GM23248 (cell line): ENCODE measurements around the gene SYVN1. TPM values are rescaled to one million over a fixed set of nuclear protein-coding genes. Genes with fewer than 3 reads are reported as not detected.

ENCODE experiments used
- DNase-seq: peaks from one replicate; pipeline ENCODE4 v3.0.0-alpha.2; 2015
- H2AFZ ChIP-seq: fragments of 200-600 bp; sonication (generic); 2 replicates; pipeline ENCODE4 v1.6.1; 2016; ENCODE audit warnings: antibody characterized with exemption
- H3F3A ChIP-seq: fragments of 200-600 bp; sonication (generic); 2 replicates; pipeline ENCODE4 v1.6.1; 2016; ENCODE audit warnings: mild to moderate bottlenecking, antibody characterized with exemption, mixed run types; ENCODE audit not compliant: insufficient read depth
- H3K27ac ChIP-seq: fragments of 200-600 bp; sonication (generic); 2 replicates; pipeline ENCODE4 v1.5.1; 2016; ENCODE audit warnings: mild to moderate bottlenecking
- H3K27me3 ChIP-seq: fragments of 200-600 bp; sonication (generic); replicated peaks from 2 replicates; pipeline ENCODE4 v1.6.1; 2016; ENCODE audit warnings: mild to moderate bottlenecking; ENCODE audit not compliant: insufficient read depth
- H3K36me3 ChIP-seq: fragments of 200-600 bp; sonication (generic); 2 replicates; pipeline ENCODE4 v1.6.1; 2016; ENCODE audit warnings: low read depth, mild to moderate bottlenecking
- H3K4me1 ChIP-seq: fragments of 200-600 bp; sonication (generic); 2 replicates; pipeline ENCODE4 v1.6.1; 2016; ENCODE audit warnings: mild to moderate bottlenecking; ENCODE audit not compliant: insufficient read depth
- H3K4me2 ChIP-seq: fragments of 200-600 bp; sonication (generic); one replicate; pipeline ENCODE4 v1.6.1; 2016; ENCODE audit warnings: mild to moderate bottlenecking; ENCODE audit not compliant: unreplicated experiment
- H3K4me3 ChIP-seq: fragments of 200-600 bp; sonication (generic); 2 replicates; pipeline ENCODE4 v1.5.1; 2016; ENCODE audit warnings: mild to moderate bottlenecking
- H3K79me2 ChIP-seq: fragments of 200-600 bp; sonication (generic); 2 replicates; pipeline ENCODE4 v1.6.1; 2016; ENCODE audit warnings: mild to moderate bottlenecking; ENCODE audit not compliant: insufficient read depth
- H3K9ac ChIP-seq: fragments of 200-600 bp; sonication (generic); 2 replicates; pipeline ENCODE4 v1.6.1; 2016; ENCODE audit warnings: mild to moderate bottlenecking
- H3K9me2 ChIP-seq: fragments of 200-600 bp; sonication (generic); 2 replicates; pipeline ENCODE4 v1.6.1; 2016; ENCODE audit warnings: mixed run types, mild to moderate bottlenecking, moderate library complexity; ENCODE audit not compliant: insufficient read depth
- H3K9me3 ChIP-seq: fragments of 200-600 bp; sonication (generic); one replicate; pipeline ENCODE4 v1.6.1; 2017; ENCODE audit warnings: low read depth
- H4K20me1 ChIP-seq: fragments of 200-600 bp; sonication (generic); 2 replicates; pipeline ENCODE4 v1.6.0; 2016; ENCODE audit not compliant: insufficient read depth
- EZH2 ChIP-seq: fragments of 200-600 bp; sonication (generic); IDR thresholded peaks from 2 replicates; pipeline ENCODE4 v1.6.1; 2018; ENCODE audit warnings: antibody characterized with exemption, mild to moderate bottlenecking; ENCODE audit not compliant: insufficient read depth, poor library complexity, severe bottlenecking
- EZH2phosphoT487 ChIP-seq: fragments of 200-600 bp; sonication (generic); IDR thresholded peaks from 2 replicates; pipeline ENCODE4 v1.6.1; 2018; ENCODE audit warnings: antibody characterized with exemption, moderate library complexity, mild to moderate bottlenecking, low read depth; ENCODE audit not compliant: insufficient read depth
- WGBS, 2 experiments: methylation state at CpG; one replicate each; pipeline ENCODE4 v1.1.6; 2015 to 2017; ENCODE audit warnings: low lambda C conversion rate in 2 of 2, low coverage in 1 of 2; ENCODE audit errors: missing lambda C conversion rate in 2 of 2; 5-methylcytosine and 5-hydroxymethylcytosine counted together
- in situ Hi-C: fragments of 300-500 bp; cut with MboI; formaldehyde crosslinking; loops from 2 replicates; pipeline ENCODE4 v1.15.0; 2020
- polyA plus RNA-seq: library from polyadenylated mRNA; unstranded; fragments of >200 nt; fragmentation: Nextera tagmentation; extraction: Ambion mirVana; gene quantifications from 2 replicates; pipeline ENCODE4 v1.2.1, GENCODE V29; 2016
- total RNA-seq: library from RNA; depleted of rRNA; stranded (reverse); fragments of >200 nt; shearing (Covaris generic); gene quantifications from 2 replicates; pipeline ENCODE4 v1.2.3, GENCODE V29; 2014

The SYVN1 gene
- total and polyA plus RNA-seq, 2 experiments from 2014 or later, result 21.2 to 29.5 TPM

DNA sequence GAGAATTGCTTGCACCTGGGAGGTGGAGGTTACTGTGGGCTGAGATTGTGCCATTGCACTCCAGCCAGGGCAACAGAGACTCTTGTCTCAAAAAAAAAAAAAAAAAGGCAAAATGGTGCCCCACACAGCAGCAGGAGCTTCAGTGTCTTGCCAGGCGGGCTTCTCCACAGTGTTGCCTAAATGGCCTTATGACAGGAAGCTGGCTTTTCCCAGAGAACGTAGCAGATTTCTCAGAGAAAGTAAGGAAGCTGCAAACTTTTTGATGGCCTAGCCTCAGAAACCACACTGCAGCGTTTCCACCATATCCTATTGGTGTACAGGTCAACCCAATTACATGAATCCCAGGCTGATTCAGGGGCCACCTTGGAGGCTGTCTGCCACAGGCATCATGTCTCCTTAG lies 23.0 kb upstream of the SYVN1 start:
- H3K9me2 ChIP-seq, result no peaks in the 10 kb centered on the region
- TF ChIP-seq EZH2, result no peak
- TF ChIP-seq EZH2phosphoT487, result no peak
- no peak overlapping the region for H3K27ac ChIP-seq
- H3K4me2 ChIP-seq, result no peak overlapping the region
- H3K36me3 ChIP-seq, result no peaks in the 10 kb centered on the region
- no peaks in the 10 kb centered on the region for H3K9me3 ChIP-seq
- DNase-seq, result no peak
- no peaks in the 10 kb centered on the region for H3K4me1 ChIP-seq
- no peaks in the 10 kb centered on the region for H3K27me3 ChIP-seq
- H4K20me1 ChIP-seq, result no peaks in the 10 kb centered on the region
- no peak overlapping the region for H3K9ac ChIP-seq
- H3F3A ChIP-seq, result no peaks in the 10 kb centered on the region
- in situ Hi-C loops, result no loop called here
- 68 to 71% methylated on average over 3 of the region's 3 CpGs for WGBS, 2 experiments
- H2AFZ ChIP-seq, result no peak overlapping the region
- no peak overlapping the region for H3K4me3 ChIP-seq
- no peaks in the 10 kb centered on the region for H3K79me2 ChIP-seq

DNA sequence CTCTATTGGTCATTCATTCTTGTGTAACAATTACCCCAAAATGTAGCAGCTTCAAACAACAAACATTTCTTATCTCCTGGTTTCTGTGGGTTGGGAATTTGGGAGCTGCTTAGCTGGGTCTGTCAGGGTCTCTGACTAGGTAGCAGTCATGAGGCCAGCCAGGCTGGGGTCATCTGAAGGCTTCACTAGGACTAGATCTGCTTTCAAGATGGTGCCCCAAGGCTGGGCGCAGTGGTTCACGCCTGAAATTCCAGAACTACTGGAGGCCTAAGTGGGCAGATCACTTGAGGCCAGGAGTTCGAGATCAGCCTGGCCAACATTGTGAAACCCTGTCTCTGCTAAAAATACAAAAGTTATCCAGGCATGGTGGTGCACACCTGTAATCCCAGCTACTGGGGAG lies 22.6 kb upstream of the SYVN1 start:
- Histone ChIP-seq H3K9me3 (no peaks in the 10 kb centered on the region), H4K20me1 (no peaks in the 10 kb centered on the region), H3F3A (no peaks in the 10 kb centered on the region), H3K4me1 (no peaks in the 10 kb centered on the region), H3K27me3 (no peaks in the 10 kb centered on the region), H2AFZ (no peak overlapping the region), H3K9ac (no peak overlapping the region), H3K4me2 (no peak overlapping the region), H3K9me2 (no peaks in the 10 kb centered on the region), H3K27ac (no peak overlapping the region), H3K4me3 (no peak overlapping the region), H3K79me2 (no peaks in the 10 kb centered on the region), H3K36me3 (no peaks in the 10 kb centered on the region)
- in situ Hi-C loops, result no loop called here
- TF ChIP-seq EZH2 (no peak), EZH2phosphoT487 (no peak)
- DNase-seq, result no peak
- WGBS, 2 experiments, result 86 to 88% methylated on average over 3 of the region's 3 CpGs

DNA sequence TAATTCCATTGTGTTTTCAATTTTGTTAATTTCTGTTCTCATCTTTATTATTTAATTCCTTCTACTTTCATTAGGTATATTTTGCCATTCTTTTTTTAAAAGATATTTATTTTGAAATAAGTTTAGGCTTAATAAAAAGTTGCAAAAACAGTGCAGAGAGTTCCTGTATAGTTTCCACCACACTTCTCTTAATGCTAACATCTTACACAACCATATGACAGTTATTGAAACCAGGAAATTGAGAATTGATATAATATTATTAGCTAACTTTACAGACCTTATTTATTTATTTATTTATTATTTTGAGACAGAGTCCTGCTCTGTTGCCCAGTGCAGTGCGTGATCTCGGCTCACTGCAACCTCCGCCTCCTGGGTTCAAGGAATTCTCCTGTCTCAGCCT lies 21.9 kb upstream of the SYVN1 start:
- H2AFZ ChIP-seq, result no peak overlapping the region
- H3K9ac ChIP-seq, result no peak overlapping the region
- H3K27ac ChIP-seq, result no peak overlapping the region
- in situ Hi-C loops, result no loop called here
- WGBS, 2 experiments, result 95 to 99% methylated on average over 3 of the region's 3 CpGs
- 0 out of 2 replicates have a peak, but pooled peaks cover 2% of the 10 kb centered on the region for H3F3A ChIP-seq
- H3K9me2 ChIP-seq, result no peaks in the 10 kb centered on the region
- TF ChIP-seq EZH2phosphoT487 (no peak), EZH2 (no peak)
- no peak overlapping the region for H3K4me3 ChIP-seq
- H3K27me3 ChIP-seq, result no peaks in the 10 kb centered on the region
- no peak overlapping the region for H3K4me2 ChIP-seq
- no peak for DNase-seq
- H3K4me1 ChIP-seq, result no peaks in the 10 kb centered on the region
- no peaks in the 10 kb centered on the region for H3K79me2 ChIP-seq
- no peaks in the 10 kb centered on the region for H3K36me3 ChIP-seq
- no peaks in the 10 kb centered on the region for H3K9me3 ChIP-seq
- no peaks in the 10 kb centered on the region for H4K20me1 ChIP-seq

DNA sequence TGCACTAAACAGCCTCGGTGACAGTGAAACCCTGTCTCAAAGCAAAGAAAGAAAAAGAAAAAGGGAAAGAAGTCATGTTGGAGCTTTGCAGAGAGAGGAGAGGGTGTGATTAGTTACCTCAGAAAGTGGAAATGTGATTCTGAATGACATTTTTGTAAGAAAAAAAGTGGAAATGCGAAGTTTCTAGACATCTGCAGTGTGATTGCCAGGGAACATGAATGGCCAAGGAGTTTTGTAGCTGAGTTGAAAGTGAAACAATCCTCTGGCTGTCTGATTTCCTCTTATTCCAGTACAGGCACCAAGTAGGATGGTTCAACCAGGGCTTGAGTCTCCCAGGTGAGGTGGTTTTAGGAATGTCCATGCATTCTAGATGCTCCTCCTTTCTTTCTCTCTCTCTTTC lies 17.8 kb upstream of the SYVN1 start:
- DNase-seq, result no peak
- TF ChIP-seq EZH2phosphoT487 (no peak), EZH2 (no peak)
- Histone ChIP-seq H3K79me2 (no peaks in the 10 kb centered on the region), H3K27ac (no peak overlapping the region), H3K9ac (no peak overlapping the region), H3K36me3 (no peaks in the 10 kb centered on the region), H3K4me2 (no peak overlapping the region), H2AFZ (no peak overlapping the region), H3K9me3 (no peaks in the 10 kb centered on the region), H3F3A (peaks cover 21% of the 10 kb centered on the region; the same call in 1 of the 2 replicates), H3K4me3 (no peak overlapping the region), H3K4me1 (peaks cover 13% of the 10 kb centered on the region), H3K9me2 (no peaks in the 10 kb centered on the region), H4K20me1 (no peaks in the 10 kb centered on the region), H3K27me3 (no peaks in the 10 kb centered on the region)
- WGBS, 2 experiments, result 83 to 90% methylated on average over 2 of the region's 2 CpGs
- in situ Hi-C loops, result no loop called here
